Neuron (in vitro differentiated cells): ENCODE results near the gene NRG3.

Experiments
- H2AFZ ChIP-seq: one replicate; pipeline ENCODE4 v1.6.1; 2013; ENCODE audit warnings: low read depth, mild to moderate bottlenecking, inconsistent platforms, low read length, moderate library complexity
- H3K27me3 ChIP-seq: one replicate; pipeline ENCODE4 v1.6.1; 2013; ENCODE audit warnings: low read length; ENCODE audit not compliant: insufficient read depth
- H3K36me3 ChIP-seq: one replicate; pipeline ENCODE4 v1.6.1; 2013; ENCODE audit warnings: low read length; ENCODE audit not compliant: insufficient read depth
- H3K4me1 ChIP-seq: one replicate; pipeline ENCODE4 v1.6.1; 2013; ENCODE audit warnings: low read length; ENCODE audit not compliant: insufficient read depth
- H3K4me3 ChIP-seq: 2 replicates; pipeline ENCODE4 v1.5.1; 2013; ENCODE audit warnings: mild to moderate bottlenecking, low read length, moderate library complexity
- H3K9me3 ChIP-seq: one replicate; pipeline ENCODE4 v1.6.1; 2013; ENCODE audit warnings: low read length

Gene NRG3

DNA sequence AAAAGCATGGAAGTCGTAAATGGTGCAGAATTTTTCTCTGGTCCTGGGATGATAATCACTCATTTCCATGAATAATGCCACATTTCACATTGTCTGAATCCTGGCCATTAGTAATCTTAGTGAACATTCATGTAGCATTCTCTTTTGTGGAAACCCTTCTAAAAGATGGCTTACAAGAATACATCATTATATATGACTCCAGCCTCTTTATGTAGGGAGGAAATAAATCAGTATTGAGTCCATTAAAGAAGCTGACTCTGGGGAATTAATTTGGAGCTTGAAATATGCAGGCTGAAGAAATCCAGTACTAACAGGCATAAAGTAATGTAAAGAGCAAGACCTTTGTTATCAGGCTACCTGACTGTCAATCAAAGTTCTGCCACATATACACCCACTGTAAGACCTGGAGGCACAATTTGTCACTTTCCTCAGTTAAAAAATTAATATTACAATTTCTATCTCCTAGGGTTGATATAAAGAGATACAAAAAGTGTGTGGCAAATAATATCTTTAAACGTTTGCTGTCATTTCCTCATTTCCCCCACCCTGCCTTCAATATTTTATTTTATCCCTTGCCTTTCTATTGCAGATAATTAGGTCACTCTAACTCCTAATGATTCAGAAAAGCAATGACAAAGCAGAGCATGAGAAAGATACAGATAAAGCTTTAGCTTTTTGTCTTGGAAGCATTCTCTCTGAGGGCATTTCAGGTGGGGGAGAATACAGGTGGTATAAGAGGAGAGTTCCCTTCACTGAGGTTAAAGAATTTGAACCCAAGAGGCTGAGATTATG, 1142.3 kb downstream of the NRG3 start:
- Histone ChIP-seq H3K4me1 (peaks cover 10% of the 10 kb centered on the region), H2AFZ (no peak overlapping the region), H3K4me3 (no peak overlapping the region), H3K9me3 (no peaks in the 10 kb centered on the region), H3K27me3 (no peaks in the 10 kb centered on the region), H3K36me3 (no peaks in the 10 kb centered on the region)

DNA sequence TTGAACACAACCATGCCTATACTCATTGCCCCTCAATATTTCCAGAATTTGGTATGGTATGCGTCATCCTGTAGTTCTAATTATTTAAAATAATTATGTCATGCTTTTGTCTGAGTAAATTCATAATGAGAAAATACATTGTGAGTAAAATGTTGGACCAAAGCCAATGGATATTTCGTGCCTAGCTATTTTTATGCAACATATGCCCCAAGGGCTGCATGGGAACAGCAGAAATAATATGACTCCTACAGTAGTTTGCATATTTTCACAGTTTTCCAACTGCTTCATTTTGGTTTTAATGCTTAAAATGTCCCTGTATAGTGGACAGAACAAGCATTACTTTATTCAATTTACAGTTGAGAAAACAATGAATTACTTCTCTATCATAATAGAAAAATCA, 1148.7 kb downstream of the NRG3 start:
- H3K4me3 ChIP-seq: no peak overlapping the region
- no peaks in the 10 kb centered on the region for H3K9me3 ChIP-seq
- no peaks in the 10 kb centered on the region for H3K27me3 ChIP-seq
- no peaks in the 10 kb centered on the region for H3K4me1 ChIP-seq
- H3K36me3 ChIP-seq: no peaks in the 10 kb centered on the region
- H2AFZ ChIP-seq: no peak overlapping the region
